ENCODE measurements around the gene AGPAT4.

- TF ChIP-seq CTCF (optimal IDR thresholded peaks at IDR 0.05 in 1 of 3, IDR thresholded peaks at IDR 0.05 in 1 of 3, conservative IDR thresholded peaks at IDR 0.05 in 1 of 3; ENCODE audit: extremely low read depth in 1 of 3, insufficient read depth in 2 of 3, low read length in 3 of 3) (no peak), EZH2 (IDR thresholded peaks at IDR 0.05; ENCODE audit: low read length) (no peak)
Measured at GRCh38 chr6:161254126-161254463, 19.8 kb downstream of the AGPAT4 start.
